Measurements from ENCODE around the gene SAMD8.

SAMD8 gene

DNA sequence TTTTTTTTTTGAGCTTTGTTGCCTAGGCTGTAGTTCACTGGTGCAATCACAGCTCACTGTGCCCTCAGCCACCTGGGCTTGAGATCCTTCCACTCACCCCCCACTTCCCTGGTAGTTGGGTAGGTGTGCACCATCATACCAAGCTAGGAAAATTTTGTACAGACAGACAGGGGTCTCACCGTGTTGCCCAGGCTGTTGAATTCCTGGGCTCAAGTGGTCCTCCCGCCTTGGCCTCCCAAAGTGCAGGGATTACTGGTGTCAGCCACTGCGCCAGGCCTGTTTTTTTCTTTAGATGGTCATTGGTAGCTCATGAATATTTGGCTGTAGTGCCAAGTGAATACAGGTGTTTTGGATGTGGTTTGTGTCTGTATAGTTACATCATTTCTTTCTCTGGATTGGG is 116.8 kb downstream of the SAMD8 start:
- TF ChIP-seq, protein P1, sequence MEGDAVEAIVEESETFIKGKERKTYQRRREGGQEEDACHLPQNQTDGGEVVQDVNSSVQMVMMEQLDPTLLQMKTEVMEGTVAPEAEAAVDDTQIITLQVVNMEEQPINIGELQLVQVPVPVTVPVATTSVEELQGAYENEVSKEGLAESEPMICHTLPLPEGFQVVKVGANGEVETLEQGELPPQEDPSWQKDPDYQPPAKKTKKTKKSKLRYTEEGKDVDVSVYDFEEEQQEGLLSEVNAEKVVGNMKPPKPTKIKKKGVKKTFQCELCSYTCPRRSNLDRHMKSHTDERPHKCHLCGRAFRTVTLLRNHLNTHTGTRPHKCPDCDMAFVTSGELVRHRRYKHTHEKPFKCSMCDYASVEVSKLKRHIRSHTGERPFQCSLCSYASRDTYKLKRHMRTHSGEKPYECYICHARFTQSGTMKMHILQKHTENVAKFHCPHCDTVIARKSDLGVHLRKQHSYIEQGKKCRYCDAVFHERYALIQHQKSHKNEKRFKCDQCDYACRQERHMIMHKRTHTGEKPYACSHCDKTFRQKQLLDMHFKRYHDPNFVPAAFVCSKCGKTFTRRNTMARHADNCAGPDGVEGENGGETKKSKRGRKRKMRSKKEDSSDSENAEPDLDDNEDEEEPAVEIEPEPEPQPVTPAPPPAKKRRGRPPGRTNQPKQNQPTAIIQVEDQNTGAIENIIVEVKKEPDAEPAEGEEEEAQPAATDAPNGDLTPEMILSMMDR (conservative IDR thresholded peaks at IDR 0.05; ENCODE audit: low read length), result no peak
- no peak for DNase-seq (ENCODE audit: low read depth)
- H3K4me3 ChIP-seq (ENCODE audit: low read length), result no peak overlapping the region

DNA sequence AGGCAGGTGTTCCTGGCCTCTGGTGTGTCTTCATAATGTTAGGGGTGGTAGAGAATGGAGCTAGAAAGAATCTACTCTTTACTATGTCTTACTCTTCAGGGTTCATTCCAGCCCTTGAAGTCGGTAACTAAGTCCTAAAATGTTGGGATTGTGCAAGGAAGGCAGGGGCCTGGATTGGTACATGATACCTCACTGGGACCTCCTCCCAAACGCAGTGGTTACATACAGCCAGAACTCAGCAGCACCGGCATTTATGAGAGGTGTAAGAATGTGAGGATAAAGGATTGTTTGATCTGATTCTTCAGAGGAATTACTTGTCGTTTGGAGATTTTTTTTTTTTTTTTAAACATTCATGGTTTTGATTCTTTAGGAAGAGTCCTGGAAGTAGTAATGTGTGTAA is 117.4 kb downstream of the SAMD8 start:
- H3K4me3 ChIP-seq (ENCODE audit: low read length), result no peak overlapping the region
- no peak for DNase-seq (ENCODE audit: low read depth)
- TF ChIP-seq, protein P1 (conservative IDR thresholded peaks at IDR 0.05; ENCODE audit: low read length), result no peak

DNA sequence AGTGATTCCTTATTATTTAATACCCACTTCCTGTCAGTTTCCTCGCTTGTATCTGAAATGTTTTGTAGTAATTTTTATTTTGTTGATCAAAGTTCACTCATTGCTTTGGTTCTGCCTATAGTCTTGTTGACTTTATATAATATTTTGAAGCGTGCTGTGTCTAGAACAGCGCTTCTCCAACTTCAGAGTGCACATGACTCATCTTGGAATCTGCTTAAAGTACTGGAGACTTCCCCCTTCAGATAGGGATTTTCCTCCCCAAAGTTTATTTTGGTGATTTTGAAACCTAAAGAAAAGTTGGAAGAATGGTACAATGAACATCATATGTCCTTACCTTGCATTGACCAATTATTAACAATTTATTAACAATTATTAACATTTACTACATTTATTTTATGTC is 118.5 kb downstream of the SAMD8 start:
- no peak for DNase-seq (ENCODE audit: low read depth)

DNA sequence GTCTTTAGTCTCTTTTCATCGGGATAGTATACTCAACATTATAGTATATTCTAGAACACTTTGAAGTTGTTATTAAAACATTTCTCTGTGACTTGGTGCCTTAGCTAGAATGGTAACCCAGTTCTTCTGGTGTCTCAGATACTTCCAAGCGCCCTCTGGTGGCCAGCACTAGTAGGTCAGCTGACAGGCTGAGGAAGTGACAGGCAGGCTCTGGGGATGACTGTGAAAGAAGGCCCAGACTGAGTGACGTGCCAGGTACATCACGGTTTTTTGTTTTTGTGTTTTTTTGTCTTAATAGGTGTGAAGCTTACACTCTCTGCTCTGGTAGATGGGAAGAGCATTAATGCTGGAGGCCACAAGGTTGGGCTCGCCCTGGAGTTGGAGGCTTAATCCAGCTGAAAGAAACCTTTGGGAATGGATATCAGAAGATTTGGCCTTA is 119.2 kb downstream of the SAMD8 start:
- peak; percentile 83 for DNase-seq (ENCODE audit: low read depth)
- TF ChIP-seq, protein P1 (conservative IDR thresholded peaks at IDR 0.05; ENCODE audit: low read length), result peak; percentile 98

More for the DNA sequence above, 118.5 kb downstream of the SAMD8 start:
- no peak overlapping the region for H3K4me3 ChIP-seq (ENCODE audit: low read length)
- TF ChIP-seq, protein P1 (conservative IDR thresholded peaks at IDR 0.05; ENCODE audit: low read length), result no peak

More for the DNA sequence above, 119.2 kb downstream of the SAMD8 start:
- H3K4me3 ChIP-seq (ENCODE audit: low read length), result no peak overlapping the region

Data from AG10803 (cell line).